K562 (cell line): ENCODE measurements around the gene SLC25A45. TPM values are rescaled to one million over a fixed set of nuclear protein-coding genes. Genes with fewer than 3 reads are reported as not detected.

ENCODE experiments used
- ATAC-seq: fragments of 200-7000 bp; cut with Tn5 transposase; 3 replicates; pipeline ENCODE4 v1.9.1; 2020; ENCODE audit warnings: moderate library complexity
- BruUV-seq: library from RNA; stranded (reverse); fragments of 400-500 nt; replicated peaks from 2 replicates; lab custom pipeline; 2021; lab: Mats Ljungman, UMichigan
- CTCF ChIA-PET: fragments of 300-600 bp; formaldehyde crosslinking; extraction: SDS; loops from one replicate; lab custom pipeline; 2021; ENCODE audit warnings: low intra/inter-chr PET ratio; lab: Yijun Ruan, JAX
- POLR2A ChIA-PET: fragments of 300-600, 350-650 bp; sonication (Branson Sonifier 250); formaldehyde crosslinking; extraction: SDS; loops from one replicate; lab custom pipeline; 2021; ENCODE audit warnings: antibody characterized with exemption, inconsistent platforms; lab: Yijun Ruan, JAX
- DNase-seq, 4 experiments: peaks; one replicate each; pipeline versions ENCODE4 v3.0.0 to v3.0.0-alpha.2; 2011 to 2018; ENCODE audit warnings: low spot score in 3 of 4, mixed read lengths in 3 of 4; ENCODE audit errors: extremely low read depth in 1 of 4
- FAIRE-seq: peaks from 2 replicates; lab custom pipeline; 2011; peaks lifted over from hg19 to GRCh38; lab: Jason Lieb, UNC
- H2AFZ ChIP-seq: 2 replicates; pipeline ENCODE4 v1.6.0; 2011; ENCODE audit warnings: low read depth, low read length, control low read depth, inconsistent platforms
- H3K27ac ChIP-seq: fragments of 200-600 bp; 3 replicates; pipeline ENCODE4 v1.8.0; 2011; ENCODE audit warnings: low read depth, mild to moderate bottlenecking, control low read depth, inconsistent platforms, low read length, moderate library complexity, mixed read lengths; ENCODE audit errors: extremely low read depth
- H3K27me3 ChIP-seq, 2 experiments: fragments of 300-600 bp in 1 of 2; 2 replicates in 1 of 2; 3 replicates in 1 of 2; pipeline versions ENCODE4 v1.6.0 to v1.8.0; 2011; ENCODE audit warnings: inconsistent platforms in 2 of 2, low read length in 2 of 2, mild to moderate bottlenecking in 1 of 2, mixed read lengths in 1 of 2, moderate library complexity in 1 of 2; ENCODE audit not compliant: control insufficient read depth in 2 of 2, insufficient read depth in 2 of 2
- H3K36me3 ChIP-seq: fragments of 300-600 bp; 3 replicates; pipeline ENCODE4 v1.8.0; 2011; ENCODE audit warnings: mild to moderate bottlenecking, low read length, inconsistent platforms; ENCODE audit not compliant: control insufficient read depth, insufficient read depth
- H3K4me1 ChIP-seq, 2 experiments: fragments of 200-600 bp in 1 of 2; replicated peaks in 1 of 2; 2 replicates in 1 of 2; 3 replicates in 1 of 2; pipeline versions ENCODE4 v1.5.1 to v1.8.0; 2011; ENCODE audit warnings: inconsistent platforms in 2 of 2, low read length in 2 of 2, mild to moderate bottlenecking in 1 of 2, mixed read lengths in 1 of 2, moderate library complexity in 1 of 2; ENCODE audit not compliant: control insufficient read depth in 2 of 2, insufficient read depth in 2 of 2
- H3K4me2 ChIP-seq: 2 replicates; pipeline ENCODE4 v1.6.1; 2011; ENCODE audit warnings: low read length, control low read depth, inconsistent platforms, mixed read lengths; ENCODE audit not compliant: insufficient read depth
- H3K4me3 ChIP-seq: fragments of 200-600 bp; sonication (generic), shearing (Covaris generic); 2 replicates; pipeline ENCODE4 v1.5.1; 2016; ENCODE audit warnings: control low read depth, inconsistent platforms
- H3K79me2 ChIP-seq: fragments of 200-600 bp; 3 replicates; pipeline ENCODE4 v1.8.0; 2011; ENCODE audit warnings: low read length, inconsistent platforms; ENCODE audit not compliant: control insufficient read depth, insufficient read depth
- H3K9ac ChIP-seq, 2 experiments: 2 replicates each; pipeline versions ENCODE4 v1.6.0 to v1.6.1; 2011; ENCODE audit warnings: low read depth in 2 of 2, low read length in 2 of 2, control low read depth in 1 of 2, inconsistent platforms in 1 of 2, mild to moderate bottlenecking in 1 of 2, mixed read lengths in 1 of 2; ENCODE audit not compliant: insufficient read depth in 1 of 2
- H3K9me1 ChIP-seq: one replicate; pipeline ENCODE4 v1.6.0; 2011; ENCODE audit warnings: inconsistent platforms, mild to moderate bottlenecking, low read length, moderate library complexity; ENCODE audit not compliant: control insufficient read depth, insufficient read depth
- H3K9me3 ChIP-seq: replicated peaks from 2 replicates; pipeline ENCODE4 v1.5.1; 2011; ENCODE audit warnings: low read depth, low read length, inconsistent platforms; ENCODE audit not compliant: control insufficient read depth, insufficient read depth
- H4K20me1 ChIP-seq: replicated peaks from 2 replicates; pipeline ENCODE4 v1.6.1; 2011; ENCODE audit warnings: low read length, inconsistent platforms, mixed read lengths; ENCODE audit not compliant: control insufficient read depth, insufficient read depth
- CHD7 ChIP-seq: fragments of 200-600 bp; sonication (generic); IDR thresholded peaks from one replicate; pipeline ENCODE4 v1.6.1; 2012; ENCODE audit warnings: mild to moderate bottlenecking, low read depth, low read length, inconsistent platforms
- EWSR1 ChIP-seq: fragments of 450-650 bp; IDR thresholded peaks from 2 replicates; pipeline ENCODE4 v1.6.1; 2018; ENCODE audit warnings: borderline replicate concordance, mild to moderate bottlenecking, low read depth, moderate library complexity; ENCODE audit not compliant: partially characterized antibody
- HES1 ChIP-seq: fragments of 450-650 bp; IDR thresholded peaks from 2 replicates; pipeline ENCODE4 v1.6.1; 2016; ENCODE audit warnings: low read depth, mild to moderate bottlenecking, moderate library complexity
- RCOR1 ChIP-seq, 2 experiments: IDR thresholded peaks; 2 replicates each; pipeline ENCODE4 v1.6.1; 2012; ENCODE audit warnings: low read depth in 2 of 2, low read length in 2 of 2, borderline replicate concordance in 1 of 2, improper control_type of control experiment in 1 of 2
- SPI1 ChIP-seq: IDR thresholded peaks from 2 replicates; pipeline ENCODE4 v1.6.1; 2011; ENCODE audit warnings: low read depth, low read length, control low read depth, borderline replicate concordance
- TCF7 ChIP-seq: sonication (generic); IDR thresholded peaks from 2 replicates; pipeline ENCODE4 v1.6.1; 2016; ENCODE audit warnings: antibody characterized with exemption, borderline replicate concordance
- THAP7 ChIP-seq: fragments of 250-450 bp; sonication (Bioruptor Pico); IDR thresholded peaks from 2 replicates; pipeline ENCODE4 v1.5.0; 2021
- ZNF133 ChIP-seq: fragments of 250-450 bp; sonication (Bioruptor Pico); IDR thresholded peaks from 2 replicates; pipeline ENCODE4 v1.4.0; 2020; ENCODE audit warnings: mild to moderate bottlenecking
- ZNF143 ChIP-seq: sonication (generic); formaldehyde crosslinking; IDR thresholded peaks from 2 replicates; pipeline ENCODE4 v1.9.0; 2022; ENCODE audit warnings: mild to moderate bottlenecking, missing genetic modification reagents
- ZNF696 ChIP-seq: fragments of 250-450 bp; sonication (Bioruptor Pico); conservative IDR thresholded peaks from 2 replicates; pipeline ENCODE4 v1.4.0; 2020; ENCODE audit warnings: mild to moderate bottlenecking, moderate library complexity
- WGBS: fragments of 100-300 bp; shearing (Covaris generic); methylation state at CpG from one replicate; pipeline ENCODE4 v1.1.6; 2016; ENCODE audit warnings: low coverage, mixed read lengths; ENCODE audit not compliant: insufficient coverage; ENCODE audit errors: missing lambda C conversion rate; 5-methylcytosine and 5-hydroxymethylcytosine counted together
- in situ Hi-C: fragments of 300-500 bp; cut with MboI; formaldehyde crosslinking; loops from 4 replicates; pipeline ENCODE4 v1.15.0; 2018; ENCODE audit warnings: inconsistent platforms, mixed read lengths
- intact Hi-C: fragments of 100-400 bp; cut with micrococcal nuclease; formaldehyde crosslinking; loops from 2 replicates; pipeline ENCODE4 v1.14.2; 2022
- polyA plus RNA-seq, 8 experiments: library from polyadenylated mRNA; depleted of rRNA in 4 of 8; stranded (reverse) in 5 of 8; unstranded in 3 of 8; fragments of >200 nt; fragmentation: Nextera tagmentation in 2 of 8; fragmentation: Illumina TruSeq in 1 of 8; extraction: Ambion mirVana in 2 of 8; extraction: Trizol in 1 of 8; gene quantifications; 2 replicates each; pipeline versions ENCODE4 v1.2.1 to v1.2.3, GENCODE V29; 2011 to 2014; ENCODE audit warnings: inconsistent platforms in 1 of 8, missing spikeins in 1 of 8
- total RNA-seq, 7 experiments: library from RNA; depleted of rRNA in 6 of 7; stranded (reverse); fragments of >200 nt in 6 of 7; fragmentation: Illumina TruSeq in 2 of 7; extraction: Trizol in 2 of 7; gene quantifications; 2 replicates each; pipeline versions ENCODE4 v1.2.1 to v1.2.3, GENCODE V29; 2011 to 2021; ENCODE audit warnings: low replicate concordance in 1 of 7

Gene SLC25A45
- total and polyA plus RNA-seq, 9 of the 15 experiments (the other 6 are each of a cell fraction or from before 2014, with no cell fraction given) = 0.15 to 2.3 (median 0.68) TPM

- no peak for DNase-seq
- no peaks in the 10 kb centered on the region for H3K36me3 ChIP-seq
- ChIA-PET CTCF (no interaction called here), POLR2A (interaction anchor here (0.5 to 2.7 kb wide), 10 partner anchors 8 to 143 kb away, joined by 3 to 13 read pairs (median 3); partner anchors contain the start of genes MALAT1, NEAT1 and TIGD3)
- no peak overlapping the region for H3K9ac ChIP-seq
- no peak overlapping the region for H3K4me3 ChIP-seq
- BruUV-seq = no TSS peak
- H3K9me3 ChIP-seq = no peaks in the 10 kb centered on the region
- in situ Hi-C loops (no loop called here), intact Hi-C loops (no loop called here)
- no peak for FAIRE-seq
- no peaks in the 10 kb centered on the region for H4K20me1 ChIP-seq
- no peak for ATAC-seq
- no peak overlapping the region for H3K27ac ChIP-seq
- no peaks in the 10 kb centered on the region for H3K9me1 ChIP-seq
- no peak overlapping the region for H2AFZ ChIP-seq
- H3K79me2 ChIP-seq = peaks cover 6% of the 10 kb centered on the region; the same call in 2 of the 3 replicates
- H3K4me1 ChIP-seq = peaks cover 27 to 31% of the 10 kb centered on the region in 2 experiments; a peak in 4 of 5 replicates
- peak overlapping the region; percentile 21; the same call in 1 of the 2 replicates for H3K4me2 ChIP-seq
- no peaks in the 10 kb centered on the region for H3K27me3 ChIP-seq
- 76% methylated on average over 6 of the region's 6 CpGs for WGBS
- TF ChIP-seq ZNF133 (CRISPR knock-in tag) (no peak), EWSR1 (no peak), TCF7 (no peak), SPI1 (no peak), RCOR1 (IDR thresholded peaks at IDR 0.05; ENCODE audit: borderline replicate concordance in 1 of 2, low read depth in 2 of 2, low read length in 2 of 2) (no peak), ZNF696 (CRISPR knock-in tag) (no peak), CHD7 (no peak), ZNF143 (CRISPR knock-in tag) (no peak), THAP7 (CRISPR knock-in tag) (no peak), HES1 (no peak)
Observed at GRCh38 chr11:65362966-65363365, 19.5 kb downstream of the SLC25A45 start.
